ENCODE results near the gene TPM4.

GRCh38 chr19:16036397-16036925 is 39.8 kb upstream of the TPM4 start:
- TF ChIP-seq CTCF (conservative IDR thresholded peaks at IDR 0.05) (no peak), EZH2 (IDR thresholded peaks at IDR 0.05; ENCODE audit: low read depth) (no peak)

Measured in PC-9 (cell line).